ENCODE results near the gene CCDC28B. TPM values are rescaled to one million over a fixed set of nuclear protein-coding genes. Genes with fewer than 3 reads are reported as not detected.
"Not testable (repeated sequence)": the region's sequence is repeated elsewhere in the genome, so short reads cannot be mapped to it uniquely, and the experiment has no call there.

The CCDC28B gene
- total and polyA plus RNA-seq, 2 donors (not counting 3 experiments of a cell fraction or from before 2014, with no cell fraction given): 12.0 to 19.1 TPM

DNA sequence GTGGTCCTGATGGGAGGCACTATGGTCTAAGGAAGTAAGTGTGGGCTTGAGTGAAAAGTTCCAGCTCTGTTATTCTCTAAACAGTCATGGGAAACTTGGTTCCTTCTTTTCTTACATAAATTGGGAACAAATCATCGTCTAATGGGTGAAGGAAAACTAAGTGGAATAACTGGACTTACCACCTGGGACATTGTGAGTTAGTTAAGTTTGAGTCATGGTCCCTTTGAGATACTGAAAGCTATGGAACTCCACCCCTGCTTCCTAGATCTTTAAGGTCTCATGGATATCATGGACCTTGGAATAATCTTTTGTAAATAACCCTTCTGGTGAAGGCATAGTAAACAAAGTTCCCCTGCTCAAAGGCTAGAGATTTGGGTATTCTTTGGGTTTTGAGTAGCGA, 37.0 kb upstream of the CCDC28B start:
- TF ChIP-seq GATA2 (IDR thresholded peaks at IDR 0.05; ENCODE audit: insufficient read depth, insufficient read length, low read depth, low read length) (no peak), MYC (IDR thresholded peaks at IDR 0.05; ENCODE audit: low read depth, low read length) (no peak), FOS (IDR thresholded peaks at IDR 0.05; ENCODE audit: borderline replicate concordance, insufficient read depth, low read length) (no peak), EZH2 (IDR thresholded peaks at IDR 0.05; ENCODE audit: borderline replicate concordance, low read depth, low read length, severe bottlenecking) (no peak), POLR2AphosphoS5 (IDR thresholded peaks at IDR 0.05; ENCODE audit: insufficient read depth, low read depth, low read length) (no peak), JUN (IDR thresholded peaks at IDR 0.05; ENCODE audit: borderline replicate concordance, insufficient read depth, insufficient read length, low read depth) (no peak), POLR2A (IDR thresholded peaks at IDR 0.05; ENCODE audit: low read depth, low read length) (no peak)
- TF ChIP-seq, protein P1, sequence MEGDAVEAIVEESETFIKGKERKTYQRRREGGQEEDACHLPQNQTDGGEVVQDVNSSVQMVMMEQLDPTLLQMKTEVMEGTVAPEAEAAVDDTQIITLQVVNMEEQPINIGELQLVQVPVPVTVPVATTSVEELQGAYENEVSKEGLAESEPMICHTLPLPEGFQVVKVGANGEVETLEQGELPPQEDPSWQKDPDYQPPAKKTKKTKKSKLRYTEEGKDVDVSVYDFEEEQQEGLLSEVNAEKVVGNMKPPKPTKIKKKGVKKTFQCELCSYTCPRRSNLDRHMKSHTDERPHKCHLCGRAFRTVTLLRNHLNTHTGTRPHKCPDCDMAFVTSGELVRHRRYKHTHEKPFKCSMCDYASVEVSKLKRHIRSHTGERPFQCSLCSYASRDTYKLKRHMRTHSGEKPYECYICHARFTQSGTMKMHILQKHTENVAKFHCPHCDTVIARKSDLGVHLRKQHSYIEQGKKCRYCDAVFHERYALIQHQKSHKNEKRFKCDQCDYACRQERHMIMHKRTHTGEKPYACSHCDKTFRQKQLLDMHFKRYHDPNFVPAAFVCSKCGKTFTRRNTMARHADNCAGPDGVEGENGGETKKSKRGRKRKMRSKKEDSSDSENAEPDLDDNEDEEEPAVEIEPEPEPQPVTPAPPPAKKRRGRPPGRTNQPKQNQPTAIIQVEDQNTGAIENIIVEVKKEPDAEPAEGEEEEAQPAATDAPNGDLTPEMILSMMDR (IDR thresholded peaks at IDR 0.05; ENCODE audit: extremely low read depth in 1 of 2, insufficient read depth in 1 of 2, low read depth in 1 of 2, low read length in 2 of 2): no peak
- TF ChIP-seq, protein P2, sequence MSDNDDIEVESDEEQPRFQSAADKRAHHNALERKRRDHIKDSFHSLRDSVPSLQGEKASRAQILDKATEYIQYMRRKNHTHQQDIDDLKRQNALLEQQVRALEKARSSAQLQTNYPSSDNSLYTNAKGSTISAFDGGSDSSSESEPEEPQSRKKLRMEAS (IDR thresholded peaks at IDR 0.05; ENCODE audit: insufficient read depth, insufficient read length): no peak
- Histone ChIP-seq H3K36me3 (ENCODE audit: control insufficient read depth in 2 of 2, extremely low read depth in 1 of 2, insufficient read depth in 2 of 2, low read length in 2 of 2) (peaks cover 24 to 27% of the 10 kb centered on the region in 2 experiments), H3K27ac (ENCODE audit: insufficient read depth, low read depth, low read length) (no peak overlapping the region), H3K9ac (replicated peaks; ENCODE audit: extremely low read depth, insufficient read depth, low read length) (no peak overlapping the region), H3K9me3 (replicated peaks; ENCODE audit: control insufficient read depth, insufficient read depth, low read length) (no peaks in the 10 kb centered on the region), H3K9me1 (replicated peaks; ENCODE audit: control insufficient read depth, extremely low read depth, insufficient read depth, low read length) (no peaks in the 10 kb centered on the region), H3K79me2 (ENCODE audit: control insufficient read depth, insufficient read depth, low read length) (no peaks in the 10 kb centered on the region), H3K4me3 (replicated peaks in 1 of 3; ENCODE audit: insufficient read depth in 1 of 3, low read depth in 1 of 3, low read length in 3 of 3) (no peak overlapping the region), H3K27me3 (ENCODE audit: control insufficient read depth in 2 of 2, insufficient read depth in 2 of 2, low read length in 2 of 2) (no peaks in the 10 kb centered on the region), H4K20me1 (replicated peaks; ENCODE audit: control insufficient read depth, extremely low read depth, insufficient read depth, low read length) (no peaks in the 10 kb centered on the region), H3K4me2 (ENCODE audit: insufficient read depth, low read length) (no peak overlapping the region), H2AFZ (ENCODE audit: low read depth, low read length) (no peak overlapping the region), H3K4me1 (ENCODE audit: control insufficient read depth, extremely low read depth, insufficient read depth, low read length) (no peaks in the 10 kb centered on the region)
- CTCF ChIA-PET: no interaction called here
- FAIRE-seq (no peak), DNase-seq (ENCODE audit: low read depth, low spot score) (no peak)
- intact Hi-C loops (cut with micrococcal nuclease): no loop called here
- POLR2A ChIA-PET: interaction anchor here (0.5 kb wide), 1 partner anchor 207 kb away, joined by 4 read pairs; no protein-coding TSS in a partner anchor
- dilution Hi-C loops (cut with MboI; ENCODE audit: extremely low pct_ligation_motif_present, low sequenced_read_pairs): no loop called here
- BruUV-seq (replicated peaks): no TSS peak

DNA sequence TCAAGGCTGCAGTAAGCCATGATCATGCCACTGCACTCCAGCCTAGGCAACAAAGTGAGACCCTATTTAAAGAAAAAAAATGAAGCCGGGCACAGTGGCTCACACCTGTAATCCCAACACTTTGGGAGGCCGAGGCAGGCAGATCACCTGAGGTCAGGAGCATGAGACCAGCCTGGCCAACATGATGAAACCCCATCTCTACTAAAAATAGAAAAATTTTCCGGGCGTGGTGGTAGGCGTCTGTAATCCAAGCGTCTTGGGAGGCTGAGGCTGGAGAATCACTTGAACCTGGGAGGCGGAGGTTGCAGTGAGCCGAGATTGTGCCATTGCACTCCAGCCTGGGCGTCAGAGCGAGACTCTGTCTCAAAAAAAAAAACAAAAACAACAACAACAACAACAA, 34.8 kb upstream of the CCDC28B start:
- H2AFZ ChIP-seq (ENCODE audit: low read depth, low read length); FAIRE-seq; H4K20me1 ChIP-seq (replicated peaks; ENCODE audit: control insufficient read depth, extremely low read depth, insufficient read depth, low read length); dilution Hi-C loops (cut with MboI; ENCODE audit: extremely low pct_ligation_motif_present, low sequenced_read_pairs); H3K4me2 ChIP-seq (ENCODE audit: insufficient read depth, low read length); H3K4me1 ChIP-seq (ENCODE audit: control insufficient read depth, extremely low read depth, insufficient read depth, low read length); DNase-seq (ENCODE audit: low read depth, low spot score); intact Hi-C loops (cut with micrococcal nuclease); H3K9me1 ChIP-seq (replicated peaks; ENCODE audit: control insufficient read depth, extremely low read depth, insufficient read depth, low read length); H3K27ac ChIP-seq (ENCODE audit: insufficient read depth, low read depth, low read length); H3K4me3 ChIP-seq (replicated peaks in 1 of 3; ENCODE audit: insufficient read depth in 1 of 3, low read depth in 1 of 3, low read length in 3 of 3); H3K9ac ChIP-seq (replicated peaks; ENCODE audit: extremely low read depth, insufficient read depth, low read length); BruUV-seq (replicated peaks); H3K9me3 ChIP-seq (replicated peaks; ENCODE audit: control insufficient read depth, insufficient read depth, low read length); H3K79me2 ChIP-seq (ENCODE audit: control insufficient read depth, insufficient read depth, low read length); H3K27me3 ChIP-seq (ENCODE audit: control insufficient read depth in 2 of 2, insufficient read depth in 2 of 2, low read length in 2 of 2); CTCF ChIA-PET: not testable (repeated sequence)
- POLR2A ChIA-PET: interaction anchor here (0.7 kb wide), 1 partner anchor 15 kb away, joined by 5 read pairs; no protein-coding TSS in a partner anchor
- H3K36me3 ChIP-seq (ENCODE audit: control insufficient read depth in 2 of 2, extremely low read depth in 1 of 2, insufficient read depth in 2 of 2, low read length in 2 of 2): peaks cover 22 to 30% of the 10 kb centered on the region in 2 experiments
